ENCODE measurements around the gene DAP. TPM values are rescaled to one million over a fixed set of nuclear protein-coding genes. Genes with fewer than 3 reads are reported as not detected.

The DAP gene
- polyA plus RNA-seq, 1 donor (not counting 4 experiments of a cell fraction or from before 2014, with no cell fraction given), result 30.4 TPM

DNA sequence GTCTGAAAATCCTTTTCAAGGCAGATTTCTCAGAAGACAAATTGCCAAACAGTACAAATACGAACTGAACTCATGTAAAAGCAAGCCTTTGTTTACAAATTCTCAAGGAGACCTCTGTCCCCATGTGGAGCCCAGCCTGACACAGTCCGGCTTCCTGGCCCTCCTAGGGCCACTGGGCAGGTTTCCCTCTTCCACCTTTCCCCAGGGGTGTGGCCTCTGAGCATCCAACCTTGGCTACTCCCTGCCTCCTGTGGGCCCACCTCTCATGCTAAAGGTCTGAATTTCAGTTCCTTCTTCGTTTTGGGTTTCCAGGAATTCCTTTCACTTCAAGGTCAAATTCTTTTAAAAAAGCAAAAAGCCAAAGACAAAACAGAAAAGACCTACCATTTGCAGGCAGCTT lies 10.1 kb downstream of the DAP start:
- H3K9me1 ChIP-seq (ENCODE audit: control insufficient read depth, extremely low read depth, insufficient read depth, low read length), result no peaks in the 10 kb centered on the region
- no peaks in the 10 kb centered on the region for H3K27me3 ChIP-seq (ENCODE audit: control insufficient read depth, extremely low read depth, insufficient read depth, low read length)
- peaks cover 11% of the 10 kb centered on the region for H3K4me1 ChIP-seq (ENCODE audit: control insufficient read depth, extremely low read depth, insufficient read depth, low read length)
- dilution Hi-C loops (cut with MboI; ENCODE audit: extremely low pct_ligation_motif_present, low sequenced_read_pairs), result no loop called here
- no peaks in the 10 kb centered on the region for H3K9me3 ChIP-seq (ENCODE audit: control insufficient read depth, low read depth, low read length)
- no peak for TF ChIP-seq EZH2 (IDR thresholded peaks at IDR 0.05; ENCODE audit: low read length)
- TF ChIP-seq, protein P1, sequence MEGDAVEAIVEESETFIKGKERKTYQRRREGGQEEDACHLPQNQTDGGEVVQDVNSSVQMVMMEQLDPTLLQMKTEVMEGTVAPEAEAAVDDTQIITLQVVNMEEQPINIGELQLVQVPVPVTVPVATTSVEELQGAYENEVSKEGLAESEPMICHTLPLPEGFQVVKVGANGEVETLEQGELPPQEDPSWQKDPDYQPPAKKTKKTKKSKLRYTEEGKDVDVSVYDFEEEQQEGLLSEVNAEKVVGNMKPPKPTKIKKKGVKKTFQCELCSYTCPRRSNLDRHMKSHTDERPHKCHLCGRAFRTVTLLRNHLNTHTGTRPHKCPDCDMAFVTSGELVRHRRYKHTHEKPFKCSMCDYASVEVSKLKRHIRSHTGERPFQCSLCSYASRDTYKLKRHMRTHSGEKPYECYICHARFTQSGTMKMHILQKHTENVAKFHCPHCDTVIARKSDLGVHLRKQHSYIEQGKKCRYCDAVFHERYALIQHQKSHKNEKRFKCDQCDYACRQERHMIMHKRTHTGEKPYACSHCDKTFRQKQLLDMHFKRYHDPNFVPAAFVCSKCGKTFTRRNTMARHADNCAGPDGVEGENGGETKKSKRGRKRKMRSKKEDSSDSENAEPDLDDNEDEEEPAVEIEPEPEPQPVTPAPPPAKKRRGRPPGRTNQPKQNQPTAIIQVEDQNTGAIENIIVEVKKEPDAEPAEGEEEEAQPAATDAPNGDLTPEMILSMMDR (optimal IDR thresholded peaks at IDR 0.05 in 1 of 3, IDR thresholded peaks at IDR 0.05 in 1 of 3, conservative IDR thresholded peaks at IDR 0.05 in 1 of 3; ENCODE audit: extremely low read depth in 1 of 3, insufficient read depth in 2 of 3, low read length in 3 of 3), result no peak
- no peak overlapping the region for H3K4me3 ChIP-seq (ENCODE audit: control insufficient read depth in 2 of 3, extremely low read depth in 1 of 3, insufficient read depth in 2 of 3, low read depth in 1 of 3, low read length in 3 of 3)
- H3K9ac ChIP-seq (ENCODE audit: control insufficient read depth, extremely low read depth, insufficient read depth, low read length), result no peak overlapping the region
- DNase-seq (ENCODE audit: low read depth, low spot score) (no peak), FAIRE-seq (no peak)
- no peak overlapping the region for H2AFZ ChIP-seq (ENCODE audit: control insufficient read depth, low read length)
- H3K36me3 ChIP-seq (ENCODE audit: control insufficient read depth in 2 of 2, extremely low read depth in 1 of 2, insufficient read depth in 2 of 2, low read length in 2 of 2), result peaks cover 5 to 12% of the 10 kb centered on the region in 2 experiments
- peaks cover 8% of the 10 kb centered on the region for H4K20me1 ChIP-seq (ENCODE audit: control insufficient read depth, extremely low read depth, insufficient read depth, low read length)
- peaks cover 53% of the 10 kb centered on the region for H3K79me2 ChIP-seq (ENCODE audit: control insufficient read depth, insufficient read depth, low read length)
- no peak overlapping the region for H3K4me2 ChIP-seq (ENCODE audit: control insufficient read depth, extremely low read depth, insufficient read depth, low read depth, low read length)
- no peak overlapping the region for H3K27ac ChIP-seq (ENCODE audit: control insufficient read depth, insufficient read depth, low read length)

- Histone ChIP-seq H3K27me3 (ENCODE audit: control insufficient read depth, extremely low read depth, insufficient read depth, low read length) (no peaks in the 10 kb centered on the region), H3K79me2 (ENCODE audit: control insufficient read depth, insufficient read depth, low read length) (peaks cover 28% of the 10 kb centered on the region)
Observed at GRCh38 chr5:10747678-10748622, 13.1 kb downstream of the DAP start.

More at GRCh38 chr5:10747678-10748622, 13.1 kb downstream of the DAP start:
- dilution Hi-C loops (cut with MboI; ENCODE audit: extremely low pct_ligation_motif_present, low sequenced_read_pairs), result no loop called here
- DNase-seq (ENCODE audit: low read depth, low spot score), result no peak
- no peak for FAIRE-seq
- H4K20me1 ChIP-seq (ENCODE audit: control insufficient read depth, extremely low read depth, insufficient read depth, low read length), result no peaks in the 10 kb centered on the region
- H3K36me3 ChIP-seq (ENCODE audit: control insufficient read depth in 2 of 2, extremely low read depth in 1 of 2, insufficient read depth in 2 of 2, low read length in 2 of 2), result peaks cover 9 to 17% of the 10 kb centered on the region in 2 experiments
- no peak overlapping the region for H3K9ac ChIP-seq (ENCODE audit: control insufficient read depth, extremely low read depth, insufficient read depth, low read length)
- no peak overlapping the region for H2AFZ ChIP-seq (ENCODE audit: control insufficient read depth, low read length)
- H3K4me2 ChIP-seq (ENCODE audit: control insufficient read depth, extremely low read depth, insufficient read depth, low read depth, low read length), result no peak overlapping the region
- peaks cover 25% of the 10 kb centered on the region for H3K4me1 ChIP-seq (ENCODE audit: control insufficient read depth, extremely low read depth, insufficient read depth, low read length)
- H3K9me3 ChIP-seq (ENCODE audit: control insufficient read depth, low read depth, low read length), result no peaks in the 10 kb centered on the region
- H3K4me3 ChIP-seq (ENCODE audit: control insufficient read depth in 2 of 3, extremely low read depth in 1 of 3, insufficient read depth in 2 of 3, low read depth in 1 of 3, low read length in 3 of 3), result no peak overlapping the region
- H3K27ac ChIP-seq (ENCODE audit: control insufficient read depth, insufficient read depth, low read length), result no peak overlapping the region
- no peaks in the 10 kb centered on the region for H3K9me1 ChIP-seq (ENCODE audit: control insufficient read depth, extremely low read depth, insufficient read depth, low read length)
- TF ChIP-seq, protein P1 (optimal IDR thresholded peaks at IDR 0.05 in 1 of 3, IDR thresholded peaks at IDR 0.05 in 1 of 3, conservative IDR thresholded peaks at IDR 0.05 in 1 of 3; ENCODE audit: extremely low read depth in 1 of 3, insufficient read depth in 2 of 3, low read length in 3 of 3), result no peak
- TF ChIP-seq EZH2 (IDR thresholded peaks at IDR 0.05; ENCODE audit: low read length), result no peak

All from keratinocyte (primary cell).